Smooth muscle cell (in vitro differentiated cells): ENCODE measurements around the gene SUMO3. TPM values are rescaled to one million over a fixed set of nuclear protein-coding genes. Genes with fewer than 3 reads are reported as not detected.

Source experiments
- DNase-seq: peaks from one replicate; lab custom pipeline; 2025; ENCODE audit not compliant: unreplicated experiment; lab: John Stamatoyannopoulos, UW
- H2AFZ ChIP-seq: fragments of 200-600 bp; sonication (generic); 2 replicates; pipeline ENCODE4 v1.6.0; 2016; ENCODE audit warnings: antibody characterized with exemption, low read depth, mild to moderate bottlenecking
- H3F3A ChIP-seq: fragments of 200-600 bp; sonication (generic); 2 replicates; pipeline ENCODE4 v1.6.0; 2017; ENCODE audit warnings: antibody characterized with exemption, low read depth
- H3K27ac ChIP-seq: fragments of 200-600 bp; sonication (generic); 2 replicates; pipeline ENCODE4 v1.5.1; 2016; ENCODE audit warnings: low read depth, mild to moderate bottlenecking
- H3K27me3 ChIP-seq: fragments of 200-600 bp; sonication (generic); 2 replicates; pipeline ENCODE4 v1.6.1; 2016; ENCODE audit warnings: low read depth, mild to moderate bottlenecking
- H3K36me3 ChIP-seq: fragments of 200-600 bp; sonication (generic); 2 replicates; pipeline ENCODE4 v1.5.1; 2016; ENCODE audit warnings: low read depth
- H3K4me1 ChIP-seq: fragments of 200-600 bp; sonication (generic); 2 replicates; pipeline ENCODE4 v1.5.1; 2016; ENCODE audit warnings: low read depth
- H3K4me2 ChIP-seq: fragments of 200-600 bp; sonication (generic); 2 replicates; pipeline ENCODE4 v1.6.0; 2016; ENCODE audit warnings: mild to moderate bottlenecking
- H3K4me3 ChIP-seq: fragments of 200-600 bp; sonication (generic); 2 replicates; pipeline ENCODE4 v1.5.1; 2016; ENCODE audit warnings: mild to moderate bottlenecking
- H3K79me2 ChIP-seq: fragments of 200-600 bp; sonication (generic); 2 replicates; pipeline ENCODE4 v1.6.0; 2016; ENCODE audit warnings: low read depth, mild to moderate bottlenecking
- H3K9ac ChIP-seq: fragments of 200-600 bp; sonication (generic); 2 replicates; pipeline ENCODE4 v1.6.0; 2016; ENCODE audit warnings: low read depth
- H3K9me3 ChIP-seq: fragments of 200-600 bp; sonication (generic); replicated peaks from 2 replicates; pipeline ENCODE4 v1.5.1; 2016; ENCODE audit warnings: low read depth
- H4K20me1 ChIP-seq: fragments of 200-600 bp; sonication (generic); 2 replicates; pipeline ENCODE4 v1.6.0; 2016; ENCODE audit warnings: low read depth
- CTCF ChIP-seq: fragments of 200-600 bp; sonication (generic); IDR thresholded peaks from 2 replicates; pipeline ENCODE4 v1.5.1; 2017; ENCODE audit warnings: borderline replicate concordance, mild to moderate bottlenecking, antibody characterized with exemption; ENCODE audit not compliant: insufficient read depth, poor library complexity, severe bottlenecking
- WGBS: methylation state at CpG from one replicate; pipeline ENCODE4 v1.1.7; 2016; ENCODE audit warnings: low lambda C conversion rate; 5-methylcytosine and 5-hydroxymethylcytosine counted together
- polyA plus RNA-seq: library from polyadenylated mRNA; unstranded; fragments of >200 nt; fragmentation: Nextera tagmentation; extraction: Ambion mirVana; gene quantifications from 2 replicates; pipeline ENCODE4 v1.2.1, GENCODE V29; 2016
- total RNA-seq: library from RNA; depleted of rRNA; stranded (reverse); fragments of >200 nt; gene quantifications from 2 replicates; pipeline ENCODE4 v1.2.3, GENCODE V29; 2014

SUMO3 gene
- total and polyA plus RNA-seq, 2 experiments from 2014 or later = 87.9 to 124 TPM

- Histone ChIP-seq H4K20me1 (peaks cover 51% of the 10 kb centered on the region), H3K4me2 (no peak overlapping the region), H3K4me3 (no peak overlapping the region), H3K79me2 (peaks cover 8% of the 10 kb centered on the region), H3F3A (no peaks in the 10 kb centered on the region), H2AFZ (no peak overlapping the region), H3K9me3 (no peaks in the 10 kb centered on the region), H3K36me3 (no peaks in the 10 kb centered on the region), H3K27me3 (no peaks in the 10 kb centered on the region), H3K4me1 (no peaks in the 10 kb centered on the region), H3K27ac (no peak overlapping the region), H3K9ac (no peak overlapping the region)
- WGBS = 95% methylated on average over 6 of the region's 6 CpGs
- DNase-seq = no peak
- TF ChIP-seq CTCF = no peak
Observed at GRCh38 chr21:44778983-44779382, 38.9 kb downstream of the SUMO3 start.

GRCh38 chr21:44778499-44778911 is 39.4 kb downstream of the SUMO3 start:
- no peaks in the 10 kb centered on the region for H3K27me3 ChIP-seq
- 37% methylated on average over 8 of the region's 8 CpGs for WGBS
- no peak overlapping the region for H3K9ac ChIP-seq
- peaks cover 8% of the 10 kb centered on the region for H3K79me2 ChIP-seq
- no peak overlapping the region for H2AFZ ChIP-seq
- H3K36me3 ChIP-seq = no peaks in the 10 kb centered on the region
- no peaks in the 10 kb centered on the region for H3K4me1 ChIP-seq
- no peak overlapping the region for H3K27ac ChIP-seq
- H4K20me1 ChIP-seq = peaks cover 48% of the 10 kb centered on the region
- no peak for TF ChIP-seq CTCF
- H3K4me2 ChIP-seq = no peak overlapping the region
- no peak overlapping the region for H3K4me3 ChIP-seq
- DNase-seq = no peak
- H3F3A ChIP-seq = no peaks in the 10 kb centered on the region
- H3K9me3 ChIP-seq = no peaks in the 10 kb centered on the region

- no peaks in the 10 kb centered on the region for H3K4me1 ChIP-seq
- H3K79me2 ChIP-seq = peaks cover 8% of the 10 kb centered on the region
- WGBS = 90% methylated on average over 5 of the region's 5 CpGs
- H3K27ac ChIP-seq = no peak overlapping the region
- no peak for DNase-seq
- H3K36me3 ChIP-seq = no peaks in the 10 kb centered on the region
- TF ChIP-seq CTCF = no peak
- H3F3A ChIP-seq = no peaks in the 10 kb centered on the region
- no peak overlapping the region for H3K4me2 ChIP-seq
- H4K20me1 ChIP-seq = peaks cover 48% of the 10 kb centered on the region
- H3K9ac ChIP-seq = no peak overlapping the region
- H3K9me3 ChIP-seq = no peaks in the 10 kb centered on the region
- no peak overlapping the region for H2AFZ ChIP-seq
- H3K4me3 ChIP-seq = no peak overlapping the region
- H3K27me3 ChIP-seq = no peaks in the 10 kb centered on the region
Observed at GRCh38 chr21:44778094-44778493, 39.8 kb downstream of the SUMO3 start.

- no peaks in the 10 kb centered on the region for H3K79me2 ChIP-seq
- H3K36me3 ChIP-seq = no peaks in the 10 kb centered on the region
- TF ChIP-seq CTCF = no peak
- H3K27ac ChIP-seq = no peak overlapping the region
- no peak overlapping the region for H3K4me2 ChIP-seq
- H3K9me3 ChIP-seq = no peaks in the 10 kb centered on the region
- H3K9ac ChIP-seq = no peak overlapping the region
- H4K20me1 ChIP-seq = peaks cover 22% of the 10 kb centered on the region
- H3K4me3 ChIP-seq = no peak overlapping the region
- H3K4me1 ChIP-seq = no peaks in the 10 kb centered on the region
- H3F3A ChIP-seq = no peaks in the 10 kb centered on the region
- WGBS = over 99% methylated on average over 8 of the region's 8 CpGs
- H2AFZ ChIP-seq = no peak overlapping the region
- no peaks in the 10 kb centered on the region for H3K27me3 ChIP-seq
- DNase-seq = no peak
Observed at GRCh38 chr21:44774972-44775371, 42.9 kb downstream of the SUMO3 start.
